GM12801 (cell line): ENCODE results near the gene ROBO1.

Experiments
- TF ChIP-seq, protein P1 (sequence below): IDR thresholded peaks from one replicate; pipeline ENCODE4 v1.5.1; 2011; ENCODE audit warnings: control low read depth; ENCODE audit not compliant: insufficient read length; ENCODE audit errors: extremely low read depth

ROBO1 gene

GRCh38 chr3:78794431-78794830 is 973.4 kb downstream of the ROBO1 start:
- TF ChIP-seq, protein P1, sequence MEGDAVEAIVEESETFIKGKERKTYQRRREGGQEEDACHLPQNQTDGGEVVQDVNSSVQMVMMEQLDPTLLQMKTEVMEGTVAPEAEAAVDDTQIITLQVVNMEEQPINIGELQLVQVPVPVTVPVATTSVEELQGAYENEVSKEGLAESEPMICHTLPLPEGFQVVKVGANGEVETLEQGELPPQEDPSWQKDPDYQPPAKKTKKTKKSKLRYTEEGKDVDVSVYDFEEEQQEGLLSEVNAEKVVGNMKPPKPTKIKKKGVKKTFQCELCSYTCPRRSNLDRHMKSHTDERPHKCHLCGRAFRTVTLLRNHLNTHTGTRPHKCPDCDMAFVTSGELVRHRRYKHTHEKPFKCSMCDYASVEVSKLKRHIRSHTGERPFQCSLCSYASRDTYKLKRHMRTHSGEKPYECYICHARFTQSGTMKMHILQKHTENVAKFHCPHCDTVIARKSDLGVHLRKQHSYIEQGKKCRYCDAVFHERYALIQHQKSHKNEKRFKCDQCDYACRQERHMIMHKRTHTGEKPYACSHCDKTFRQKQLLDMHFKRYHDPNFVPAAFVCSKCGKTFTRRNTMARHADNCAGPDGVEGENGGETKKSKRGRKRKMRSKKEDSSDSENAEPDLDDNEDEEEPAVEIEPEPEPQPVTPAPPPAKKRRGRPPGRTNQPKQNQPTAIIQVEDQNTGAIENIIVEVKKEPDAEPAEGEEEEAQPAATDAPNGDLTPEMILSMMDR: no peak

DNA sequence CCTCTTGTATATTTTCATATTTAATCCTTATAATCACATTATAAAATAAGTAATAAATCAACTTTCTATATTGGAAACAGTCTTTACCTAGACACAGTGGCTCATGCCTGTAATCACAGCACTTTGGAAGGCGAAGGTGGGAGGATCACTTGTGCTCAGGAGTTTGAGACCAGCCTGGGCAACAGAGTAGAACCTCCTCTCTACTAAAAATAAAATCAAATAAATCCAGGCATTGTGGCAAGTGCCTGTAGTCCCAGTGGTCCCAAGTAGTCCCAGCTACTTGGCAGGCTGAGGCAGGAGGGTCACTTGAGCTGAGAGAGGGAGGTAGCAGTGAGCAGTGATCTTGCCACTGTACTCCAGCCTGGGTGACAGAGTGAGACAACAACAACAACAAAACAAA is 975.1 kb downstream of the ROBO1 start:
- TF ChIP-seq, protein P1: no peak

- TF ChIP-seq, protein P1: no peak
Observed at GRCh38 chr3:78792212-78792611, 975.6 kb downstream of the ROBO1 start.

GRCh38 chr3:78791753-78792152 is 976.0 kb downstream of the ROBO1 start:
- TF ChIP-seq, protein P1: no peak

GRCh38 chr3:78788839-78789238 is 979.0 kb downstream of the ROBO1 start:
- TF ChIP-seq, protein P1: no peak

DNA sequence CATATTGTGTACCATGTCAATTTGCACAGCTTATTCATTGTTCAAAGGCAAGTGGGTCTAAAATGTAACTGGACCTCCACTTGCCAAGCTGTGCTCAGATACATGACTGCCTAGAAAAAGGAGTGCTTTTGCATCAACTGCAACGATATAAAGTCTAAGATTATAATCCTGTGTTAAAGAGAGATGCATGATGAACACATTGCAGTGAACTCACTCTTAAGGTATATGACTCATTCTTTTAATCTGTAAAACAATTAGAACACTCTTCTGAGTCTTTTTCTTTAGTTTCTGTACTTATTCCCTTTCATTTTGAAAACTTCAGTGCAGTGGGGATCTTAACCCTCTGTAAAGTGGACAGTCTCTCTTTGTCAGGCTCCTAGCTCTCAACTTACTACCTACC is 982.8 kb downstream of the ROBO1 start:
- TF ChIP-seq, protein P1: no peak

DNA sequence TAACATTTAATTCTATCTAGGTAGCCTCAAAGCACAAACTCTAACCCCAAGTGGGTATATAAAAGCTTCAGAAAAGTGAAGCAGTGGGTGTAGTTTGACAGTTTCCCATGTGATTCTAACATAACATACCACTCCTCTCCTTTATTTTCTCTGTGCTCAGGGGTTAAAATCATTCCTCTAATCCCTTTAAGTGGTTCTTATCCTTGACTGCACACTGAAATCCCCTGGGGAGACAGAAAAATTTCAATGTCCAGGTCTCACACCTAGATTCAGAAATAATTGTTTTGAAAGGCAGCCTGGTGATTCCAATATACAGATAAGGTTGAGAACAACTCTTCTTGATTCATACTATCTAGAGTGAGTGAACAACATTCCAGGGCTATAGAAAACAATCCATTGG is 986.4 kb downstream of the ROBO1 start:
- TF ChIP-seq, protein P1: no peak

DNA sequence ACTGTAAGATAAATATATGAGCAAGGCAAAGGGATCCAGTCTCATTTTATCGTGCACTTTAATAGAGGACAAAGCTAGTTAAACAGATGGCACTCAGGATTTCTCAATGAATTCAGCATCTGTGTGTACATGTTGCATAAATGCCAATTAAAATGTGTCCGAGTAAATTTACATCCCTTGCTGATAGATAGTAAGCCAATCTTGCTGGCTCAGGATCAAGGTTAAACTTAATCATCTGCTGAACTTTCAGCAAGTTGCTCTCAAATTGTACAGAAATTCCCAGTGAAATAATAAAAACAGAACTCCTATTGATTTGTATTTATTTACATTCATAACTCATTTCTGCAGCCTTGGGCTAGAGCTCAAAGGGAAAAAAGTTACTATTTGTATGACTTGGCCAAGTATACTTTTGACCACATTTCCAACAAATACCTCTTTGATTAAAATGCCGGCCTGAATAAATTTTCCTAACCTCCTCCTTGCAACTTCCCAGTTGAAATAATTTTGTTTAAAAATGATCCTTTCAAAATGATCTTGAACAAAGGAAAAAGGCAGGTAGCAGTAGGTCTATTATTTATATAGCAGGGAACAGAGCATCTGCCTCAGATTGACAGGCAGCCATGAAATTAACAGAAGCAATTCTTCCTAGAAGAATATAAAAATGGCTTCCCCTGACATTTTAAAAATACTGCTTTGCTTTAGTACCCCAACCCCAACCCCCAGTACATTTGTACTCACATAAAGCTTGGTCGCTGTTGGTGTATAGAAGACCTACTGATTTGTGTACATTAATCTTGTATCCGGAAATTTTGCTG is 1001.9 kb downstream of the ROBO1 start:
- TF ChIP-seq, protein P1: no peak
